ENCODE results near the gene PLXNB2. TPM values are rescaled to one million over a fixed set of nuclear protein-coding genes. Genes with fewer than 3 reads are reported as not detected.

PLXNB2 gene
- total RNA-seq, 4 donors from 2014 or later = 105 to 199 (median 155) TPM

DNA sequence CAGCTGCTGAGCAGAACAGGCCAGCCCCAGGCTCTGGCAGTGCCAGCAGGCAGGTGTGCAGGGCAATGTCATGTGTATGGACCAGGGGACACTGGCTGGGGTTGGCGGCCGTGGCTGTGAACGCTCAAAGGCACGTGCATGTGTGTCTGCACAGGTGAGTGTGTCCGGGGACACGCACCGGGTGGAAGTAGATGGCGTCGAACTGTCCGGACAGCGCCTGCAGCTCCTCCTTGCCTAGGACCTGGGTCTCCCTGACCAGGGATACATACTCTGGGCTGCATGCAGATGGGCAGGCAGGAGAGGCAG is 57.2 kb downstream of the PLXNB2 start:
- 74 to 81% methylated on average over 11 of the region's 11 CpGs for whole genome bisulfite sequencing, 2 donors
- intact Hi-C loops (cut with DNase I; ENCODE audit: low total_unique reads) = loop anchor here (5.0 kb wide), 1 partner anchor 92 kb away; the partner anchor contains the start of gene PPP6R2

DNA sequence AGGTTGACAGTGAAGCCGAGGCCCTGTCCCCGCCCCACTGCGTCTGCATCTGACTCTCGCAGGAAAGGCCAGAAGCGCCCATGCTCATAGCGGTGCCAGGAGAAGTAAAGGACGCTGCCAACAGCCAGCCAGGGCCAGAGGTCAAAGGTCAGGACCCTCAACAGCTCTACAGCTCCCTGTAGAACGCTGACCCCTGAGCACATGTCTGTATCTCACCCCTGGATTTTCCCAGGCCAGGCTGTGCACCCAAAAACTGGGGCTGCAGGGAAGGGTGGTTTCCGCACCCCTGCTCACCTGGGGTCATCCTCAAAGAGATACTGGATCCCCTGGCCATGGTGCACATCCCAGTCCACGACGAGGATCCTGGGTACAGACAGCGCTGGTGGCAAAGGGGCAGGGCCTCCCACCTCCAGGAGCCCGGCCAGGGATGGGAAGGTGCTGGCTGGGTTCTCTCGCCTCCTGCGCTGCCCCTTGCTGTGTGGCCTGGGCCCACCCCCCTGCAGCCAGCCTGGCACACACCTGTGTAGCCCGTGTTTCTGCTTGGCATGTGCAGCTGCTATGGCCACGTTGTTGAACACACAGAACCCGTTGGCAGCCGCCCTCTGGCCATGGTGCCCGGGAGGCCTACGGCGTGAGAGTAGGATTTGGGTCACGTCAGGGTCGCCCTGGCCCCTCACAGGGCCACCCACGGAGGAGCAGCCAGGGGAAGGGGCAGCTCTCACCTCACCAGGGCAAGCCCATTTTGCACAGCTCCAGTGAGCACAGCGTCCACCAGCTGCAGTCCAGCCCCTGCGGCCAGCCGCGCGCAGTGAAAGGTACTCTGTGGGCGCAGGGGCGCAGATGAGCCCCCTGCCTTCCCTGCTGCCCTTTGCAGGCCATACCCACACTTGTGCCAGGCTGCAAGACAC is 57.9 kb downstream of the PLXNB2 start:
- no peak overlapping the region for H3K4me3 ChIP-seq (ENCODE audit: low read depth, poor library complexity, severe bottlenecking)
- 86% methylated on average over 29 to 30 of the region's 32 CpGs for WGBS, 2 donors
- TF ChIP-seq POLR2A (IDR thresholded peaks at IDR 0.05) = no peak
- TF ChIP-seq, protein P1, sequence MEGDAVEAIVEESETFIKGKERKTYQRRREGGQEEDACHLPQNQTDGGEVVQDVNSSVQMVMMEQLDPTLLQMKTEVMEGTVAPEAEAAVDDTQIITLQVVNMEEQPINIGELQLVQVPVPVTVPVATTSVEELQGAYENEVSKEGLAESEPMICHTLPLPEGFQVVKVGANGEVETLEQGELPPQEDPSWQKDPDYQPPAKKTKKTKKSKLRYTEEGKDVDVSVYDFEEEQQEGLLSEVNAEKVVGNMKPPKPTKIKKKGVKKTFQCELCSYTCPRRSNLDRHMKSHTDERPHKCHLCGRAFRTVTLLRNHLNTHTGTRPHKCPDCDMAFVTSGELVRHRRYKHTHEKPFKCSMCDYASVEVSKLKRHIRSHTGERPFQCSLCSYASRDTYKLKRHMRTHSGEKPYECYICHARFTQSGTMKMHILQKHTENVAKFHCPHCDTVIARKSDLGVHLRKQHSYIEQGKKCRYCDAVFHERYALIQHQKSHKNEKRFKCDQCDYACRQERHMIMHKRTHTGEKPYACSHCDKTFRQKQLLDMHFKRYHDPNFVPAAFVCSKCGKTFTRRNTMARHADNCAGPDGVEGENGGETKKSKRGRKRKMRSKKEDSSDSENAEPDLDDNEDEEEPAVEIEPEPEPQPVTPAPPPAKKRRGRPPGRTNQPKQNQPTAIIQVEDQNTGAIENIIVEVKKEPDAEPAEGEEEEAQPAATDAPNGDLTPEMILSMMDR (IDR thresholded peaks at IDR 0.05) = no peak
- no peak for DNase-seq (ENCODE audit: low spot score in 2 of 2)
- intact Hi-C loops (cut with DNase I; ENCODE audit: low total_unique reads) = loop anchor here (5.0 kb wide), 1 partner anchor 93 kb away; the partner anchor contains the start of gene PPP6R2

More for the DNA sequence above, 57.2 kb downstream of the PLXNB2 start:
- TF ChIP-seq, protein P1 (IDR thresholded peaks at IDR 0.05) = no peak
- no peak for TF ChIP-seq POLR2A (IDR thresholded peaks at IDR 0.05)
- DNase-seq (ENCODE audit: low spot score in 2 of 2) = no peak
- no peak overlapping the region for H3K4me3 ChIP-seq (ENCODE audit: low read depth, poor library complexity, severe bottlenecking)

GRCh38 chr22:50248196-50249081 is 59.0 kb downstream of the PLXNB2 start:
- H3K4me3 ChIP-seq (ENCODE audit: low read depth, poor library complexity, severe bottlenecking) = no peak overlapping the region
- intact Hi-C loops (cut with DNase I; ENCODE audit: low total_unique reads) = no loop called here
- DNase-seq (ENCODE audit: low spot score in 2 of 2) = no peak
- 70 to 80% methylated on average over 16 to 25 of the region's 29 CpGs for WGBS, 2 donors
- TF ChIP-seq POLR2A (IDR thresholded peaks at IDR 0.05) = no peak
- TF ChIP-seq, protein P1 (IDR thresholded peaks at IDR 0.05) = no peak

DNA sequence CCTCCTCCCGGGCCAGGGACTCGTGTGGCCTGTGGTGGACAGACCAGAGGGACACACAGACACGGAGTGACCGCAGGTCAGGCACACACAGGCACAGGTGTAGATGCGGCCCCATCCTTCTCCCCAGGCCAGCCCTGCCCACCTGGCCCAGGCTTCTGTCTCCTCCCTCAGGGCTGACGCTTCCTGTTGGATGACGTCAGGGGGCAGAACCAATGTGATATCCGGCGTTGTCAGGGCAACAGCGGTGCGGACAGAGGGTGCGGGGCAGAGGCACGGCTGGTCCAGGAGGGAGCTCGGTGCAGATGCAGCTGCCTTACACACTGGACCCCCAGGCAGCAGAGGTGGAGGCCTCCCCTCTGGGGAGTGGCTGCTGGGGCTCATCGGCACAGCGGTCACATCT is 59.7 kb downstream of the PLXNB2 start:
- WGBS, 2 donors = 10 to 26% methylated on average over 10 to 11 of the region's 16 CpGs
- TF ChIP-seq POLR2A (IDR thresholded peaks at IDR 0.05) = no peak
- TF ChIP-seq, protein P1 (IDR thresholded peaks at IDR 0.05) = no peak
- intact Hi-C loops (cut with DNase I; ENCODE audit: low total_unique reads) = no loop called here
- no peak for DNase-seq (ENCODE audit: low spot score in 2 of 2)
- no peak overlapping the region for H3K4me3 ChIP-seq (ENCODE audit: low read depth, poor library complexity, severe bottlenecking)

DNA sequence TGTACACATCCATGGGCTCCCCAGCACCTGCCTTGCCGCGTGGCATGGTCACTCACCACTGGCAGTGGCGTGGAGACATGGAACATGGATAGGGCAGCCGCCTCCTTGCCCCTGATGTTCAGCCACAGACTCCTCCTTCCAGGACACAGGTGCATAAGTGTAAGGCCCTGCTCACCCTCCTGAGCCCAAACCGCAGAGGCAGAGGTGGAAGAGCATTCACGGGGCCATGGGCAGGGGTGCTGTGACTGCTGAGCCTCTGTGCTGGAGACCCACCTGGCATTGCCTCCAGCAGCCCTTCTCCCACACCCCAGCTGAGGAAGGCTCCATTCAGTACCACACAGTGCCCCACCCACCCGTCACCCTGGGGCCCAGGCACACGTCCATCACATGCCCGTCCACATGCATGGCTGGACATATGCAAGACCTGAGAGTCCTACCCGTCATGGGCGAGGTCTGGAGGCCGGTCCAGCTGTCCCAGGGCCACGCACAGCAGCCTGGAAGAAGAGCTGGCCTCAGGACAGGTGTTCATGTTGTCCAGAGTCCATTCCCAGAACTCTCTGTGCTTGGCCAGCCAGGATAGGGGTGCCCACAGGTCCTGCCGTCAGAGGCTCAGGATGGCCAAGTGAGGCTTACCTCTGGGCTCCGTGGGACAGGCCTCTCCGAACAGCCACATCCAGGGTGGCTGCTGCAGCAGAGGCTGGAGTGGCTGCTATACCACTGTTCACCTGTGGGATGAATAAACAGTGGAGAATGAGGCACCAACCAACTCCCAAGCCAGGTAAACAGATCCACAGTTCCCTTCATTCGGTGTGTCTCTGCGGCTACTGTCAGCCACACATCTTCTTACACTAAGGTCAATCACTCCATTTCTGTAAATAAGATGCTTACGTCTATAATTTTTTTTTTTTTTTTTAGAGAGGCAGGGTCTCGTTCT is 60.9 kb downstream of the PLXNB2 start:
- WGBS, 2 donors = 75 to 81% methylated on average over 16 to 20 of the region's 20 CpGs
- intact Hi-C loops (cut with DNase I; ENCODE audit: low total_unique reads) = no loop called here
- H3K4me3 ChIP-seq (ENCODE audit: low read depth, poor library complexity, severe bottlenecking) = no peak overlapping the region
- TF ChIP-seq POLR2A (IDR thresholded peaks at IDR 0.05) = no peak
- TF ChIP-seq, protein P1 (IDR thresholded peaks at IDR 0.05) = no peak
- DNase-seq (ENCODE audit: low spot score in 2 of 2) = no peak

Measured in lower leg skin (tissue), 4 donors.